NCI-H187 treated with DMSO at 0.1 percent for 48 hours (cell line): ENCODE results near the gene SEC31B.

Source experiments
- DNase-seq: peaks from one replicate; lab custom pipeline; 2025; lab: John Stamatoyannopoulos, UW

SEC31B gene

DNA sequence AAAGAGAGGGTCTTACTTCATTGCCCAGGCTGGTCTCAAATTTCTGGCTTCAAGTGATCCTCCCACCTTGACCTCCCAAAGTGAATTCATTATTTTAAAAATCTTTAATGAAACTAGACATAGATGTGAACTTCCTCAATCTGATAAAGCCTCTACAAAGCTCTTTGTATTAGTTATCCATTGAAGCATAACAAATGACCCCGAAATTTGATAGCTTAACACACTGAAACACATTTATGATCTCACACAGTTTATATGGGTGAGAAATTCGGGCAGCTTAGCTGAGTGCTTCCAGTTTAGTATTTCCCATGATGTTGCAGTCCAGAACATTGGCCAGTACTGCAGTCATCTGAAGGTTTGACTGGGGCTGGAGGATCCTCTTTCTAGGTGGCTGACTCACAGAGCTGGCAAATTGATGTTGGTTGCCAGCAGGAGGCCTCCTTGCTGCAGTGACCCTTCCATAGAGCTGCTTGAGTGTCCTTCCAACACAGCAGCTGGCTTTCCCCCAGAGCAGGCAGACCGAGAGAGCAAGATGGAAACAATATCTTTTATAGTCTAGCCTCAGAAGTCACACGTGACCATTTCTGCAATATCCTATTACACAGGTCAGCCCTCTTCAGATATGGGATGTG is 73.4 kb downstream of the SEC31B start:
- no peak for DNase-seq

GRCh38 chr10:100442548-100442947 is 77.1 kb downstream of the SEC31B start:
- DNase-seq, result no peak

DNA sequence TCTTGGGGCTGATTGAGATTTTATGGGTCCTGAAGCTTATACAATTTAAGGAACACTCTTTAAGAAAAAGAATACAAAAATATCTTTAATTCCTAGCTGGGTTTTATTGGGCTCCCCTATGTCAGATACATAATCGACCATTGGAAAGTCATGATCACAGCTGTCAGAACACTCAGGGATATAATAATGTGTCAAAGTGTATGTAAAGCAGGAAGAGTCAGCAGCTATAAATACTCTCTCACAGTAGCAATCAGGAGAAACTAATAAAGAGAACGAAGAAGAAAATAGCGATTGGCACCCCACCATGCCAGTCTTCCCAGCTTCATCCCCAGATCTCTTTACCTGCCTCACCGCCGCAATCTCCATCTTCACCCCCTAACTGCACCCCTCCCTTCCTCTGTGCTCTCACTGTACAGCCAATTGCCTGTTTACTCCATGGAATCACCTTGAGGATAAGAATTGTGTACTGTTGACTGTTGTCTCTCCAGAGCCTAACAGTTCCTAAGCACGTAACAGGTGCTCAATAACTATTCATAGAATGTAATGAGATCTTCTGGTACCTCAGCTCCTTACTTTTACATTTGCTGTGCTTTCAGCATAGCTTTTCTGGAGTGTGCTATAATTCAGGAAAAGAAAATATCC is 80.9 kb downstream of the SEC31B start:
- no peak for DNase-seq
